ENCODE measurements around the gene GOLM1. TPM values are rescaled to one million over a fixed set of nuclear protein-coding genes. Genes with fewer than 3 reads are reported as not detected.
A peak's percentile ranks its signal among the peaks of the same experiment; 100 is the strongest.
"Not testable (repeated sequence)": the region's sequence is repeated elsewhere in the genome, so short reads cannot be mapped to it uniquely, and the experiment has no call there.

The GOLM1 gene
- total RNA-seq (10 to 100 TPM; 44.5 to 76.3 (median 53.9) TPM), polyA plus RNA-seq (10 to 100 TPM in 1 of 3 donors, 1 to 10 TPM in 2; 4.8 to 17.9 (median 6.7) TPM)
- long read RNA-seq, donor 1, transcript GOLM1-203 (10 exons, 3,046 nt): major isoform, 7 of 7 reads
- long read RNA-seq, donor 1, partial matches to known transcripts: 0 of 7 reads
- long read RNA-seq, donor 1, other reads (novel, unspliced or antisense): 0 of 7 reads
- long read RNA-seq, donor 2, transcript GOLM1-203 (10 exons, 3,046 nt): major isoform, 8 of 9 reads
- long read RNA-seq, donor 2, partial matches to known transcripts: 0 of 9 reads
- long read RNA-seq, donor 2, other reads (novel, unspliced or antisense): 0 of 9 reads

- 1 to 2% (median 1%) methylated on average over 35 to 125 of the region's 125 CpGs for WGBS, 5 donors
Observed at GRCh38 chr9:86098824-86099700, at the start of gene GOLM1. Gene GOLM1, minus strand, starts transcription at chr9:86099558. Its CDS starts 20,238 bp downstream, at chr9:86079320.

GRCh38 chr9:86146671-86147070 is 47.3 kb upstream of the GOLM1 start:
- H3K27me3 ChIP-seq (replicated peaks in 1 of 7); H3K4me1 ChIP-seq; H3K27ac ChIP-seq; intact Hi-C loops (cut with DNase I; ENCODE audit: low total_unique reads); H3K36me3 ChIP-seq; DNase-seq; H3K4me3 ChIP-seq: not testable (repeated sequence)
- 87 to 94% (median 93%) methylated on average over 4 of the region's 4 CpGs for WGBS, 5 donors
- peaks cover 0 to 35% (median 22%) of the 10 kb centered on the region in 8 donors for H3K9me3 ChIP-seq

More at GRCh38 chr9:86098824-86099700, at the start of gene GOLM1:
- peak; percentile 82 for DNase-seq
- Histone ChIP-seq H3K9me3 (no peaks in the 10 kb centered on the region), H3K27ac (peak within 1 kb of the TSS; percentile 6 to 89 (median 80)), H3K4me1 (peaks cover 3 to 31% (median 19%) of the 10 kb centered on the region in 6 donors), H3K27me3 (replicated peaks in 1 of 7) (peaks cover 0 to 53% (median 17%) of the 10 kb centered on the region in 7 donors), H3K4me3 (peak within 1 kb of the TSS; percentile 42 to 91 (median 70)), H3K36me3 (no peaks in the 10 kb centered on the region)
- intact Hi-C loops (cut with DNase I; ENCODE audit: low total_unique reads): no loop called here
- no peak for TF ChIP-seq CTCF (IDR thresholded peaks at IDR 0.05 in 8 of 11, conservative IDR thresholded peaks at IDR 0.05 in 3 of 11)
- no peak for TF ChIP-seq POLR2A (IDR thresholded peaks at IDR 0.05)
- peak in 1 of 3 donors; percentile 12 for TF ChIP-seq POLR2AphosphoS5 (IDR thresholded peaks at IDR 0.05)

GRCh38 chr9:86145960-86146359 is 46.6 kb upstream of the GOLM1 start:
- H3K4me1 ChIP-seq; H3K36me3 ChIP-seq; intact Hi-C loops (cut with DNase I; ENCODE audit: low total_unique reads); H3K27me3 ChIP-seq (replicated peaks in 1 of 7); H3K27ac ChIP-seq; DNase-seq; H3K4me3 ChIP-seq: not testable (repeated sequence)
- WGBS, 5 donors: 73 to 89% (median 75%) methylated on average over 1 of the region's 1 CpG
- H3K9me3 ChIP-seq: peaks cover 0 to 35% (median 22%) of the 10 kb centered on the region in 8 donors

GRCh38 chr9:86142973-86143372 is 43.6 kb upstream of the GOLM1 start:
- intact Hi-C loops (cut with DNase I; ENCODE audit: low total_unique reads): no loop called here
- TF ChIP-seq POLR2A (IDR thresholded peaks at IDR 0.05): no peak
- TF ChIP-seq POLR2AphosphoS5 (IDR thresholded peaks at IDR 0.05): no peak
- no peak overlapping the region for H3K27ac ChIP-seq
- H3K9me3 ChIP-seq: peaks cover 0 to 33% (median 22%) of the 10 kb centered on the region in 8 donors
- no peaks in the 10 kb centered on the region for H3K4me1 ChIP-seq
- no peak overlapping the region for H3K4me3 ChIP-seq
- DNase-seq: no peak
- H3K36me3 ChIP-seq: no peaks in the 10 kb centered on the region
- 85 to 96% (median 92%) methylated on average over 2 of the region's 2 CpGs for WGBS, 5 donors
- H3K27me3 ChIP-seq (replicated peaks in 1 of 7): peaks cover 0 to 4% (median 0%) of the 10 kb centered on the region in 7 donors

- WGBS, 5 donors: 62 to 78% (median 69%) methylated on average over 3 of the region's 3 CpGs
- intact Hi-C loops (cut with DNase I; ENCODE audit: low total_unique reads): no loop called here
Observed at GRCh38 chr9:86141843-86142242, 42.5 kb upstream of the GOLM1 start.

More at GRCh38 chr9:86141843-86142242, 42.5 kb upstream of the GOLM1 start:
- Histone ChIP-seq H3K4me3 (no peak overlapping the region), H3K27me3 (replicated peaks in 1 of 7) (peaks cover 0 to 4% (median 0%) of the 10 kb centered on the region in 7 donors), H3K4me1 (no peaks in the 10 kb centered on the region), H3K36me3 (no peaks in the 10 kb centered on the region), H3K27ac (no peak overlapping the region), H3K9me3 (peaks cover 0 to 22% (median 18%) of the 10 kb centered on the region in 8 donors)
- TF ChIP-seq POLR2AphosphoS5 (IDR thresholded peaks at IDR 0.05) (no peak), CTCF (IDR thresholded peaks at IDR 0.05 in 8 of 11, conservative IDR thresholded peaks at IDR 0.05 in 3 of 11) (no peak), POLR2A (IDR thresholded peaks at IDR 0.05) (no peak)
- no peak for DNase-seq

Measured in spleen (tissue), 13 donors.